DMS79 (cell line): ENCODE data around the gene CAB39L.
A peak's percentile ranks its signal among the peaks of the same experiment; 100 is the strongest.

Experiments used
- DNase-seq: peaks from one replicate; lab custom pipeline; 2025; lab: John Stamatoyannopoulos, UW

The CAB39L gene

GRCh38 chr13:49443704-49444523, at the start of gene CAB39L, which contains the start of gene SETDB2:
TSS of gene CAB39L (minus strand) at chr13:49444064. CDS start at chr13:49382910, 61,154 bp downstream.
TSS of gene SETDB2 (plus strand) at chr13:49444274. CDS start at chr13:49451894, 7,620 bp downstream.
- peak; percentile 100 for DNase-seq

GRCh38 chr13:49488563-49488962, 44.7 kb upstream of the CAB39L start:
- DNase-seq, result no peak

DNA sequence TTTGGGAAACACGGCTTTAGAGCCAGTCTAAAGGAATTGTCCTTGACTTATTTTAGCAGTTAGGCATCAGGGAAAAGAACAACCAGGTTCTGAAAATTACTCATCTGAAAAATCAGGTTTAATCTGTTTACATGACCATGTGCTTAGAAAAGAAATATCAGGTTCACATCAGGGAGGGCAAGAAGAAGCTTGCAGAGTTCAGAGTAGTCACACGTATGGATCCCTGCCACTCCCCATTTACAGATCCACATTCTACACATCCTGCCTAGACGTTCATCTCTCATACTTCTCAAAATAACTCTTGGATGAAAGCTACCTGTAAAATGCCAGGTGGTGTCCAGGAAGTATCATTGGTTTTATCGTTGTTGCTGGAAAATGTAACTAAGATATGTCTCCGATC, 37.9 kb upstream of the CAB39L start:
- DNase-seq, result no peak

GRCh38 chr13:49476529-49476928, 32.7 kb upstream of the CAB39L start:
- DNase-seq, result no peak

DNA sequence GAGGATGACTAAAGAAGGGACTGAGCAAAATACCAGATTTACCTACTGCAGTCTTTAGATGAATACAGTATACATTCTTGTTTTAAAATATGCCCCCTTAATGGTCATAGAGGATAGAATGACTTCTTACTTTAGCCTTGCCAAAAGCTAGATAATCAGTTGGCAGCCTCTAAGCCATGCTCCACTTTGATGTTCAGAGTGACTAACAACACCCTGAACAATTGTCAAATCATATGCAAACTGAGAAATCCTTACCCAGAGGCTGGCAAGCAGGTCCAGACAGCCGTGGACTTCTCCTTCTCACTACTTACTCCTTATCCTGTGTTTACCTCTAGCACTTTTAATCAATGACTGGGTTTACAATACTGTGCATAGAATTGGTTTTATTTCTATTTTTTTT, 28.3 kb upstream of the CAB39L start:
- DNase-seq, result no peak

- no peak for DNase-seq
Observed at GRCh38 chr13:49466292-49466838, 22.5 kb upstream of the CAB39L start.

DNA sequence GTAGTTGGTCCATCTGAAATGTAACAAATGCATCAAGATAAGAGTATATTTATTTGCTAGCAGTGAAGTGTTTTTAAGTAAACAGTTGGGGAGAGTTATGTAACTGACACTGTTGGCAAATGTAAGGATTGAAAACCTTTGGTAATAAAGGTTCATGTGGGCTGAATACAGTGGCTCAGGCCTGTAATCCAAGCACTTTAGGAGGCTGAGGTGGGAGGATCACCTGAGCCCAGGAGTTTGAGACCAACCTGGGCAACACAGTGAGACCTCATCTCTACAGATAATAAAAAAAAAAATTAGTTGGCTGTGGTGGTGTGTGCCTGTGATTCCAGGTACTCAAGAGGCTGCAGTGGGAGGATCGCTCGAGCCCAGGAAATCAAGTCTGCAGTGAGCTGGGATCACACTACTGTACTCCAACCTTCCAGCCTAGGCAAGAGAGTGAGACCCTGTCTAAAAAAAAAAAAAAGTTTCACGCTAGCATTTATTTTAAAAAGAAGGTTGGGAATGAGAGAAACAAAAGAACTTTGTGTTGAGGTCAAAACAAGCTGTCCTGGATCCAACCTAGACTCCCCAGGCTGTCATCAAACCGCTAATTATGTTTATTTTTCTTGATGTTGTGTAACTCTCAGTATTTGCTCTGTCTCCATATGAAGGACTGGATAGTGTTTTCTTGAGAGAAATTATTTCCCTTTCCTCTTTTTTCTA, 20.9 kb upstream of the CAB39L start:
- DNase-seq, result no peak

DNA sequence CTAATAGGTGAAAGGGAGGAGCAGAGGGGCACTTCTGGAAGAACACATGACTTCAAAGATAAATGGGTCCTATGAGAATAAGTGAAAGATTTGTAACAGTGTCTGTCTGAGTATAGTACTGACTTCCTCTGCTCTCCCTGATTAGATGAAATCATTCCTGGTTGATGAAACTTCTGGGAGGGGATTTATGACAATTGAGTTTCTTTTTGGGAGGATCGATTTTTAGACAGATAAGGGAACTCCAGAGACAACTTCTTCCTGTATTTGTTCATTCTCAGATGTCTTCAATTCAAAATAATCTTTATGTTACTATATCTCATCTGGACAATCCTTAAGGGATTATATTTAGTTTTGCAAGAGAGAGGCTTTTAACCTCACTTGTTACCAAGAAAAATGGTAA, 20.2 kb upstream of the CAB39L start:
- DNase-seq, result no peak

- DNase-seq, result no peak
Observed at GRCh38 chr13:49459580-49459979, 15.7 kb upstream of the CAB39L start.

DNA sequence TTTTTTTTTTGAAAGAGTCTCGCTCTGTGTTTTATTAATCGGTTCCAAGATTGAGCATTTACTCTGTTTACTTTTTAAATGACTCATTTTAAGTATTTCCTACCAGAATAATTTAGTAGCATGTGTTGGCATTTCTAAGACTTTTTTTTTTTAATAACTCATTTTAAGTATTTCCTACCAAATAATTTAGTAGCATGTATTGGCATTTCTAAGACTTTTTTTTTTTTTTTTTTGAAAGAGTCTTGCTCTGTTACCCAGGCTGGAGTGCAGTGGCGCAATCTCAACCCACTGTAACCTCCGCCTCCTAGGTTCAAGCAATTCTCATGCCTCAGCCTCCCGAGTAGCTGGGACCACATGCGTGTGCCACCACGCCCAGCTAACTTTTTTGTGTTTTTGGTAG, 13.4 kb upstream of the CAB39L start:
- DNase-seq, result no peak

DNA sequence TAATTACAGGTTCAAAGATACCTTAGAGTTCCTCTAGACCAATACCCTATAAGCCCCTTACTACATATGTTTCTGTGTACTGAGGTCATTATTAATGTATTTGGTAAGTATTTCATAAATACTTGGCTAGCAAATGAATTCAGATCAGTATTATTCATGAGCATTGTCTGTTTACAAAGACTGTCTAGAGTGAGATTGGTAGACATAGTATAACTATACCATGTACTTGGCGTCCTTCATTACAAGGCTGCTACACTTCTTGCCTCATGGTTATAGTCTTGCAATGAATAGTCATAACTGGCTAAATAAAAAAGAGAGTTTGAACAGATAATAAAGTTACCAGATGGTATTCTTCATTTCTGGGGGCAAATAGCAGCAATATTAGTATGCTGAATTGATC, 12.3 kb upstream of the CAB39L start:
- no peak for DNase-seq

DNA sequence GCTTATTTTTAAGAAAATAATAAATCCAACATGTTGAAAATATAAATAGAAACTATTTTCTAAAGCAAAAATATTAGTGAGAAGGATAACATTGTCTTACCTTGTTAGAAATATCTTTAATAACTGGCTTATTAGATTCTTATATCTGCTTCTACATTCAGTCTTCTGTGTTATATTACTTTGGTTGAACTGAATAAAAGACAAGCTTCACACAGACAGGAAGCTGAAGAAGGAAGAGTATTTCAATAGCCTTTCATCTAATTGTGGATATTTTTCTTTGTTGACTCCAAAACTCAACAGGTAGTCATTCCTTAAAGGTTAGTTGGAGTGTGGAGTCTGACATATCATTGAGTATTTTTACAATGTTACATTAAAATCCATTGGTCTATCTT, 11.1 kb upstream of the CAB39L start:
- no peak for DNase-seq

- DNase-seq, result no peak
Observed at GRCh38 chr13:49454388-49455006, 10.6 kb upstream of the CAB39L start.

GRCh38 chr13:49453465-49453864, 9.6 kb upstream of the CAB39L start:
- DNase-seq, result no peak

DNA sequence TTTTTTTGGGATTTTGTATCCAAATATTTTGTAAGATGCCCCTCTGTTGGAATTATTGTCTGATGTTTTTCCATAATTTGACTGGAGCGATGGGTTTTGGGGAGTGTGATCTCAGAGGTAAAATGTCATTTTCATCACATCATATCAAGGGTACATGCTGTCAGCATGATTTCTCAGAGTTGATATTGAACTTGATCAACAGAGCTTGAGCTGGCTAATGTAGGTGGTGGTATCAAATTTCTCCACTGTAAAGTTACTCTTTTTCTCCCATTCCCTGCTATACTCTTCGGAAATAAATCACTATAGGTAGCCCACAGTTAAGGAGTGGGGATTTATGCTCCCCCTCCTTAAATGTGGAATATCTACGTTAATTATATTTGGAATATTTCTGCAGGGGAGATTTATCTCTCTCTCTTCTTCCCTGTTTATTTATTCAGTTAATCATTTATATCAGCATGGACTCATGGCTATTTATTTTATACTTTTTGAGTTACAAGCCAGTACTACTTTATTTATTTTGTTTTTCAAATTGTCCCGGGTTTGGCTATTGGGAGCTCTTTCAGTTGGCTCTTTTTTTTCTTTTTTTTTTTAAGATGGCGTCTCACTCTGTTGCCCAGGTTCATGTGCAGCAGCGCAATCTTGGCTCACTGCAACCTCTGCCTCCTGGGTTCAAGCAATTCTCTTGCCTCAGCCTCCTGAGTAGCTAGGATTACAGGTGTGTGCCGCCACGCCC, 9.0 kb upstream of the CAB39L start:
- DNase-seq, result no peak

- DNase-seq, result no peak
Observed at GRCh38 chr13:49450105-49450819, 6.4 kb upstream of the CAB39L start.

DNA sequence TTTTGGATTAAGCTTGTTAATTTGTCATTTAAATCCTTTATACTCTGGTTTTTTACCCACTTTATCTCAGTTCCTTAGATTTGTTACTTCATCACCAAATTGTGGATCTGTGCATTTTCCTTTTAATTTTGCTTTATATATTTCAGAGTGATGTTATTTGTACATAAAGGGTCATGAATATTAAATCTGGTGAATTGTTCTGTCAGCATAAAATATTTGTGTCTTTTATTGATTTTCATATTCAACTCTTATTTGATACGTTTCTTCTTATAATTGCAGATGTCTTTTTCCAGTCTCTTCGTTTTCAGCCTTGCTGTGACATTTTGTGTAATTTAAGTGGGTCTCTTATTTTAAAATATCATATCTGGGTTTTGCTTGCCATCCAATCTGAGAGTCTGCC, 4.9 kb upstream of the CAB39L start:
- DNase-seq, result no peak

DNA sequence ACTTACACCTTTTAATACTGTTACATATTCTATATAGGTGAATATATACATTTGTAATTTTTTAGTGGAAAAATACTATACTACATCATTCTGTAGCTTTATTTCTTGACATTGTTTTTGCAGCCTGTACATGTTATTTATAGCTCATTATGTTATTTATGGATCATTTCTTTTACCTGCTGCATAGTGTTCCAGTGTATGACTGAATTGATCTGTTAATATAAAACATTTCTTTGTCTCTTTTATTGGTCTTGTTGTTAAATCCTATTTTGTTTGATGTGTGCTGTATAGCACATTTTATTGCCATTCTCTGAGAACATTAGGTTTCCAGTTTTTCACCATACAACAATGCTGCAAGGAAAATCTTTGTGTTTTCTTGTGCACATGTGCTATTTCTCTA, 2.6 kb upstream of the CAB39L start:
- no peak for DNase-seq

DNA sequence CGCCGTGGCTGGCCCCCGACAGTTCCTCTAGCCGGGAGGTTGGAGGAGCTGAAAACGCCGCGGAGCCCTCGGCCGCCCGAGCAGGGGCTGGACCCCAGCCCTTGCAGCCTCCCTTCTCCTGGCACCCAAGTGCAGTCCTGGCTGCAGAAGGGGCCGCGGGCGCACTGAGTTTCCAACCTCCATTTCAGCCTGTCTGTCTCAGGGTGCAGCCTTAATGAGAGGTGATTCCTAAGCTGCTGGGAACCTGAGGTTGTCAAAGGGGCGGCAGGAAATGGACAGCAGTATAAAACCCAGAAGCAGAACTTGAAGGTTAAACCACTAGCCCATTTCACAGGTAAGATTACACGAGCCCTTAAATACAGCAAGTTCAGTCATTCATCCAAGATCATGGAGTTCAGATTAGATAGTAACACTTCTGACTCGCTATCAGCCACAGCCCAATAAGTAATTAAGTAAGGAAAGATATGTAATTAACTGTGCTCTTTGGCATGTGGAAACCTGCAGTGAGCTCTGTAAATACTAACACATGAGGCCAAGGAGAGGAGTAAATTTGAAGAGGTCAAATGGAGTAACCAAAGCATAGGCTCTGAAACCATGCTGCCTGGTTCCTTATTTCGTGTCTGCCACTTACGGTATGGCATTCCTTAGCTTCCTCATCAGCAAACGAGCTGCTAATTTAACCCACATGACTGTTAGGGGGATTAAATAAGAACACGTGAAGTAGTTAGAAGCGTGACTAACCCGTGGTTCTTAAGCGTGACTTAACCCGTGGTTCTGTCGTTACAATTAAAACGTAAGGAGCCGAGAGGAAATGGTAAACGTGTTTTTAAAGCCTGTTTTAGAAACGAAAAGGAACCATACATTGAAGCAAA, 896 bp upstream of the CAB39L start:
- no peak for DNase-seq

GRCh38 chr13:49443357-49443703, 534 bp downstream of the CAB39L start:
- no peak for DNase-seq
